Measurements from ENCODE around the gene GDI1. TPM values are rescaled to one million over a fixed set of nuclear protein-coding genes. Genes with fewer than 3 reads are reported as not detected.
A peak's percentile ranks its signal among the peaks of the same experiment; 100 is the strongest.

GDI1 gene
- total and polyA plus RNA-seq, 9 of the 15 experiments (the other 6 are each of a cell fraction or from before 2014, with no cell fraction given) = 0.97 to 82.6 (median 37.5) TPM

DNA sequence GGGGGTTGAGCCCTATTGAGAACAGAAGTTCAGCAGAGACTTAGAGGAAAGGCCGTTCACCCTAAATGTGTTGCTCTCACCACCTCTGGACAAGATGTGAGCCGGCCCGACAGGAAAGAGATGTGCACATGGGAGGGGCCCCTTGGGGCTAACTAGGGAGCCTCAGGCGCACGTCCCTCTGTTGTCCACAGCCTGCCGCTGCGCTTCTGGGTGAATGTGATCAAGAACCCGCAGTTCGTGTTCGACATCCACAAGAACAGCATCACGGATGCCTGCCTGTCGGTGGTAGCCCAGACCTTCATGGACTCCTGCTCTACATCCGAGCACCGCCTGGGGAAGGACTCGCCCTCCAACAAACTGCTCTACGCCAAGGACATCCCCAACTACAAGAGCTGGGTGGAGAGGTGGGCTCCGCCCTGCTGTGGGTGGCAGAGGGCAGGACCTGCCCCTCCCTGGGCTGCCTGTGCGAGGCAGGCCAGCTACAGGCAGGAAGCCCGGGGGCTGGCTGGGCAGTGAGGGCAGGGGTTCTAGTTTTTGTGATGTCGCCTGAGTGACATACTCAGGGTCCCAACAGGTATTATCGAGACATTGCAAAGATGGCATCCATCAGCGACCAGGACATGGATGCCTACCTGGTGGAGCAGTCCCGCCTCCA is 34.1 kb downstream of the GDI1 start:
- Histone ChIP-seq H3K4me1 (replicated peaks in 1 of 2; ENCODE audit: control insufficient read depth in 2 of 2, insufficient read depth in 2 of 2, low read length in 2 of 2) (peaks cover 0 to 14% of the 10 kb centered on the region in 2 experiments; a peak in 2 of 5 replicates), H3K27ac (ENCODE audit: extremely low read depth, low read depth, low read length) (no peak overlapping the region), H3K27me3 (ENCODE audit: control insufficient read depth in 2 of 2, insufficient read depth in 2 of 2, low read length in 2 of 2) (no peaks in the 10 kb centered on the region), H4K20me1 (replicated peaks; ENCODE audit: control insufficient read depth, insufficient read depth, low read length) (no peaks in the 10 kb centered on the region), H3K4me2 (ENCODE audit: insufficient read depth, low read length) (no peak overlapping the region), H3K4me3 (no peak overlapping the region), H3K9me3 (replicated peaks; ENCODE audit: control insufficient read depth, insufficient read depth, low read depth, low read length) (no peaks in the 10 kb centered on the region), H3K79me2 (ENCODE audit: control insufficient read depth, insufficient read depth, low read length) (no peaks in the 10 kb centered on the region), H3K9me1 (ENCODE audit: control insufficient read depth, insufficient read depth, low read length) (no peaks in the 10 kb centered on the region), H3K36me3 (ENCODE audit: control insufficient read depth, insufficient read depth, low read length) (peaks cover 61% of the 10 kb centered on the region; the same call in 2 of the 3 replicates), H3K9ac (ENCODE audit: insufficient read depth in 1 of 2, low read depth in 2 of 2, low read length in 2 of 2) (no peak overlapping the region), H2AFZ (ENCODE audit: low read depth, low read length) (no peak overlapping the region)
- CTCF ChIA-PET (ENCODE audit: low intra/inter-chr PET ratio) = no interaction called here
- WGBS (ENCODE audit: insufficient coverage, low coverage, missing lambda C conversion rate) = 93% methylated on average over 16 of the region's 23 CpGs
- in situ Hi-C loops (cut with MboI) = no loop called here
- FAIRE-seq (no peak), ATAC-seq (no peak), DNase-seq (ENCODE audit: extremely low read depth in 1 of 4, low spot score in 3 of 4) (no peak)
- TF ChIP-seq, protein P1, sequence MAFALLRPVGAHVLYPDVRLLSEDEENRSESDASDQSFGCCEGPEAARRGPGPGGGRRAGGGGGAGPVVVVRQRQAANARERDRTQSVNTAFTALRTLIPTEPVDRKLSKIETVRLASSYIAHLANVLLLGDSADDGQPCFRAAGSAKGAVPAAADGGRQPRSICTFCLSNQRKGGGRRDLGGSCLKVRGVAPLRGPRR (CRISPR knock-in tag; IDR thresholded peaks at IDR 0.05) = no peak
- TF ChIP-seq RBFOX2 (IDR thresholded peaks at IDR 0.05; ENCODE audit: low read depth, low read length) = 0 out of 2 replicates have a peak, but pooled peaks have one; percentile 28
- no TSS peak for BruUV-seq (replicated peaks)
- intact Hi-C loops (cut with micrococcal nuclease) = no loop called here
- POLR2A ChIA-PET = interaction anchor here (1.1 kb wide), 1 partner anchor 7 kb away, joined by 4 read pairs; the partner anchor contains the start of gene LAGE3
